ENCODE measurements around the gene USP6NL.

The USP6NL gene

DNA sequence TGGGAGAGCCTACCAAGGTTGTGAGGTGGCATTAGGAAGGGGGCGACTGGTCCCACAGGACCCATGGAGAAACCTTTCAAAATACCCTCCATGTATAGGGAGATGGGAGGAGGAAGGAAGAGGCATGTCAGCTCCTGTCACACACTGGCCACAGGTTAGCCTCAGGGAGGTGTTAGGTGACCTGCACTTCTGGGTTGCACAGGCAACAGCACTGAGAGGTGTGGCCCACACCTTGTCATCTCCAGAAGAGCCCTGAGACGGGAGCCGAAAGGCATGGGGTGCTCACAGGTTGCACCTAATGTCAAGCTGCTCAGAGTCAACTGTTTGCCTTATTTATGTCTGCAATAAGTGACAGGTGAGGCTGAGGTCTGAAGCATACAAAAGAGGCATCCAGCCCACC is 14.6 kb upstream of the USP6NL start:
- no peak overlapping the region for H3K4me3 ChIP-seq (ENCODE audit: low read depth, low read length)
- no peaks in the 10 kb centered on the region; the same call in 1 of the 2 replicates for H3K27me3 ChIP-seq
- no peaks in the 10 kb centered on the region for H3K4me1 ChIP-seq
- H3K9me3 ChIP-seq = no peaks in the 10 kb centered on the region
- no peaks in the 10 kb centered on the region for H3K36me3 ChIP-seq
- TF ChIP-seq, protein P1, sequence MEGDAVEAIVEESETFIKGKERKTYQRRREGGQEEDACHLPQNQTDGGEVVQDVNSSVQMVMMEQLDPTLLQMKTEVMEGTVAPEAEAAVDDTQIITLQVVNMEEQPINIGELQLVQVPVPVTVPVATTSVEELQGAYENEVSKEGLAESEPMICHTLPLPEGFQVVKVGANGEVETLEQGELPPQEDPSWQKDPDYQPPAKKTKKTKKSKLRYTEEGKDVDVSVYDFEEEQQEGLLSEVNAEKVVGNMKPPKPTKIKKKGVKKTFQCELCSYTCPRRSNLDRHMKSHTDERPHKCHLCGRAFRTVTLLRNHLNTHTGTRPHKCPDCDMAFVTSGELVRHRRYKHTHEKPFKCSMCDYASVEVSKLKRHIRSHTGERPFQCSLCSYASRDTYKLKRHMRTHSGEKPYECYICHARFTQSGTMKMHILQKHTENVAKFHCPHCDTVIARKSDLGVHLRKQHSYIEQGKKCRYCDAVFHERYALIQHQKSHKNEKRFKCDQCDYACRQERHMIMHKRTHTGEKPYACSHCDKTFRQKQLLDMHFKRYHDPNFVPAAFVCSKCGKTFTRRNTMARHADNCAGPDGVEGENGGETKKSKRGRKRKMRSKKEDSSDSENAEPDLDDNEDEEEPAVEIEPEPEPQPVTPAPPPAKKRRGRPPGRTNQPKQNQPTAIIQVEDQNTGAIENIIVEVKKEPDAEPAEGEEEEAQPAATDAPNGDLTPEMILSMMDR (IDR thresholded peaks at IDR 0.05; ENCODE audit: low read depth, low read length) = no peak
- DNase-seq = no peak

DNA sequence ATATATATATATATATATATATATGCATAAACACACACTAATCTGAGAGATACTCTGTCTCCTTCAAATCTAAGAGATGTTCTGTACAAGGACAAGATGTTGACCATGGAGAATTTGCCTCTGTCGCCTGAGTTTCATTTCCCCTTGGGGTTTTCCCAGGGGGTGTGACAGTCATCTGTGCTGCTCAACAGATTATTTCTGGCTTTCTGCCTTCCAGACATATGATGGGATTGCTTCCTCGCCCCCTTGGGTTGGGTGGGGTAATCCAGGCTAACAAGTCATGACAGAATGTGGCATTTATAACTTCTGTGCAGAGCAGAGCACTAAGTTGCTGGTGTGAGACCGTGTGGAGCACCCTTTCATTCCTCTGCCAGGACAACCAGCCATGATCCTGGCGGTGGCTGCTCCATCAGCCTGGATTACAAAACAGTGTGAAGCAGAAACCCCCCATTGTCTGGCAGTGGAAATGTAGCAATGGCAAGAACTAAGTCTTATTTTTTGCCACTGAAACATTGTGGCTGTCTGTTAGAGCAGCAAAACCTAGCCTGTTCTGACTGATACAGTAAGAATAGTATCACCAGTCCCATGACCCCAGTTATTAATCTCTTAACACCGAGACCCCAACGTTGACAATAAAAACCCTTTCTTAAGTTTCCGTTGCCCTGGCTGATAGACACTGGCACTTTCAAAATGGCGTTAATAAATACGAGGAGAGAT is 13.7 kb upstream of the USP6NL start:
- Histone ChIP-seq H3K9me3 (no peaks in the 10 kb centered on the region), H3K36me3 (no peaks in the 10 kb centered on the region), H3K4me3 (ENCODE audit: low read depth, low read length) (no peak overlapping the region), H3K4me1 (no peaks in the 10 kb centered on the region), H3K27me3 (no peaks in the 10 kb centered on the region; the same call in 1 of the 2 replicates)
- TF ChIP-seq, protein P1 (IDR thresholded peaks at IDR 0.05; ENCODE audit: low read depth, low read length) = no peak
- no peak for DNase-seq

DNA sequence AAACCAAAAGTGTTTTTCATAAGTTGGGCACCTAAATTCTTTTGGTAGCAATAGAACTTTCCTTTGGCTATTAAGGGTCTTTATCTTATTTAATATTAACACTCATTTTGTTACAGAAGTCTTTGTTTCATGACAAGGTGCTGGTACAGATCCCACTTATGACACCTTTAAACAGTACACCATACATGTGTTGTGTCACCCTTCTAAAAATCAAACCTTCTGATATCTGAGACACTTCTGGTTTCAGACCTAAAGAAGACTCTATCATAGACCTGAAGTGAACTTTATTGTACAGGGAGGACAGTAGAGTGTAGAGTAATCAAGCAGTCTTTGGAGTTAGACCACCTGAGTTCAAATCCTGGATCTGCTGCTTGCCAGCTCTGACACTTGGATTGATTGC is 5.8 kb upstream of the USP6NL start:
- TF ChIP-seq, protein P1 (IDR thresholded peaks at IDR 0.05; ENCODE audit: low read depth, low read length) = no peak
- Histone ChIP-seq H3K36me3 (no peaks in the 10 kb centered on the region), H3K9me3 (no peaks in the 10 kb centered on the region), H3K4me3 (ENCODE audit: low read depth, low read length) (no peak overlapping the region), H3K27me3 (no peaks in the 10 kb centered on the region), H3K4me1 (no peaks in the 10 kb centered on the region)
- DNase-seq = no peak

DNA sequence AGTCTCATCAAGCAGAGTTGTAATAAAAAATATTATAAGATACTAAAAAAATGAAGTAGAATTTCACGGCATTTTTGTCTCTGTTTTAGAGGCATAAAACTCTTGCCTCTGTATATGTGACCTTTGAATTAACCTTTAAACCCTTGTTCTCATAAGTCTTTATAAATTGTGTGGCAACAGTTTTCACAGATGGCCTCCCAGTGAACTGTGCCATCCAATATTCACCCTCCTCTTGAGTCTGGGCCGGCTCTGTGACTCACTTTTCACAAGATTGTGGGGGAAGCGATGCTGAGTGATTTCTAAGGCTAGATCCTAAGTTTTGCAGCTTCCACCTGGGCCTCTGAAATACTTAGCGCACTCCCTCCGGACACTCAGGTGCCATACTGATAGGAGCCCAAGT is 4.6 kb upstream of the USP6NL start:
- no peaks in the 10 kb centered on the region; the same call in 1 of the 2 replicates for H3K36me3 ChIP-seq
- H3K27me3 ChIP-seq = no peaks in the 10 kb centered on the region
- DNase-seq = no peak
- no peaks in the 10 kb centered on the region for H3K9me3 ChIP-seq
- no peaks in the 10 kb centered on the region for H3K4me1 ChIP-seq
- H3K4me3 ChIP-seq (ENCODE audit: low read depth, low read length) = no peak overlapping the region
- TF ChIP-seq, protein P1 (IDR thresholded peaks at IDR 0.05; ENCODE audit: low read depth, low read length) = no peak

DNA sequence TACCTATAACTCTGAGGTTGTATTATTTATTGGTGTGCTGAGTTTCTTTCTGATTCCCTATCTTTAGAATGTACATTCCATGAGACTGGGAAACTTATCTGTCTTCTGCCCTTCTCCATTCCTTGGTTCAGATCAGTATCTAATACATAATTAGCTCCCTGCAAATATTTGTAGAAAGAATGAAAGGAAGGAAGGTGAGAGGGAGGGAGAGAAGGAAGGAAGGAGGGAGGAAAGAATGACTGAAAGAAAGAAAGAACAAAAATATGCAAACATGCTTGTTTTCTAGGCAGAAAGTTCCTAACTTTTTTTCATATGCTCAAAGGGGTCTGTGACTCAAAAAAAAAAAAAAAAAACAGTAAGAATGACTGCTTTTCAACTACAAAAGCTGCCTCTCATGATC is 3.9 kb upstream of the USP6NL start:
- DNase-seq = no peak
- no peaks in the 10 kb centered on the region for H3K9me3 ChIP-seq
- H3K4me1 ChIP-seq = no peaks in the 10 kb centered on the region
- H3K4me3 ChIP-seq (ENCODE audit: low read depth, low read length) = no peak overlapping the region
- TF ChIP-seq, protein P1 (IDR thresholded peaks at IDR 0.05; ENCODE audit: low read depth, low read length) = no peak
- no peaks in the 10 kb centered on the region; the same call in 1 of the 2 replicates for H3K36me3 ChIP-seq
- no peaks in the 10 kb centered on the region for H3K27me3 ChIP-seq

Measured in BE2C (cell line).